HepG2 (cell line): Measurements from ENCODE around the gene PCIF1. TPM values are rescaled to one million over a fixed set of nuclear protein-coding genes. Genes with fewer than 3 reads are reported as not detected.

Experiments used
- ATF7 ChIP-seq, 2 experiments: fragments of 450-650 bp in 1 of 2; sonication (generic) in 1 of 2; formaldehyde crosslinking in 1 of 2; IDR thresholded peaks; 2 replicates each; pipeline versions ENCODE4 v1.4.0 to v1.6.1; 2016 to 2020; ENCODE audit warnings: antibody characterized with exemption in 1 of 2, mild to moderate bottlenecking in 1 of 2, missing genetic modification reagents in 1 of 2
- CSRNP2 ChIP-seq: sonication (generic); formaldehyde crosslinking; conservative IDR thresholded peaks from 2 replicates; pipeline ENCODE4 v1.8.0; 2022; ENCODE audit warnings: low read depth, missing genetic modification reagents
- PRDM4 ChIP-seq: sonication (generic); formaldehyde crosslinking; IDR thresholded peaks from 2 replicates; pipeline ENCODE4 v1.9.0; 2021; ENCODE audit warnings: missing genetic modification reagents, borderline replicate concordance
- THRA ChIP-seq: sonication (generic); formaldehyde crosslinking; IDR thresholded peaks from 2 replicates; pipeline ENCODE4 v1.4.0; 2020; ENCODE audit warnings: missing genetic modification reagents, borderline replicate concordance
- ZNF12 ChIP-seq: sonication (generic); formaldehyde crosslinking; IDR thresholded peaks from 2 replicates; pipeline ENCODE4 v1.5.0; 2020; ENCODE audit warnings: missing genetic modification reagents
- ZNF318 ChIP-seq: sonication (generic); formaldehyde crosslinking; IDR thresholded peaks from 2 replicates; pipeline ENCODE4 v1.4.0; 2020; ENCODE audit warnings: mild to moderate bottlenecking, missing genetic modification reagents
- ZNF687 ChIP-seq: sonication (generic); formaldehyde crosslinking; IDR thresholded peaks from 2 replicates; pipeline ENCODE4 v1.5.1; 2020; ENCODE audit warnings: mild to moderate bottlenecking, missing genetic modification reagents, moderate library complexity
- polyA plus RNA-seq, 8 experiments: library from polyadenylated mRNA; depleted of rRNA in 3 of 8; stranded (reverse) in 7 of 8; unstranded in 1 of 8; fragments of >200 nt; fragmentation: Illumina TruSeq in 4 of 8; extraction: Trizol in 4 of 8; gene quantifications; 2 replicates each; pipeline versions ENCODE4 v1.2.1 to v1.2.3, GENCODE V29; 2011 to 2016; ENCODE audit warnings: low read depth in 4 of 8, missing spikeins in 1 of 8, mixed read lengths in 1 of 8; ENCODE audit not compliant: insufficient read depth in 1 of 8
- total RNA-seq, 5 experiments: library from RNA; depleted of rRNA; stranded (reverse); fragments of >200 nt; fragmentation: Illumina TruSeq; extraction: Trizol; gene quantifications; 2 replicates each; pipeline ENCODE4 v1.2.3, GENCODE V29; 2016; ENCODE audit warnings: low read depth in 1 of 5

Gene PCIF1
- total and polyA plus RNA-seq, 2 of the 13 experiments (the other 11 are each of a cell fraction or from before 2014, with no cell fraction given), result 20.9 to 24.4 TPM

GRCh38 chr20:45963059-45964005, 28.8 kb downstream of the PCIF1 start (continued):
- TF ChIP-seq PRDM4, result no peak
- TF ChIP-seq ZNF318, result peak; percentile 95
- TF ChIP-seq ZNF687 (CRISPR knock-in tag), result peak; percentile 41; the same call in 1 of the 2 replicates
- 0 out of 2 replicates have a peak, but pooled peaks have one; percentile 13 for TF ChIP-seq ZNF12 (CRISPR knock-in tag)
- TF ChIP-seq CSRNP2, result no peak
- TF ChIP-seq THRA (CRISPR knock-in tag), result 0 out of 2 replicates have a peak, but pooled peaks have one; percentile 56
- no peak for TF ChIP-seq ATF7 (IDR thresholded peaks at IDR 0.05)
- 0 out of 2 replicates have a peak, but pooled peaks have one; percentile 23 for TF ChIP-seq ATF7 (CRISPR knock-in tag; IDR thresholded peaks at IDR 0.05)
